ENCODE results near the gene SLAMF8. TPM values are rescaled to one million over a fixed set of nuclear protein-coding genes. Genes with fewer than 3 reads are reported as not detected.

Gene SLAMF8
- total and polyA plus RNA-seq, 7 experiments from 2014 or later, result 0.27 to 1.7 (median 1.3) TPM; not detected in 2

DNA sequence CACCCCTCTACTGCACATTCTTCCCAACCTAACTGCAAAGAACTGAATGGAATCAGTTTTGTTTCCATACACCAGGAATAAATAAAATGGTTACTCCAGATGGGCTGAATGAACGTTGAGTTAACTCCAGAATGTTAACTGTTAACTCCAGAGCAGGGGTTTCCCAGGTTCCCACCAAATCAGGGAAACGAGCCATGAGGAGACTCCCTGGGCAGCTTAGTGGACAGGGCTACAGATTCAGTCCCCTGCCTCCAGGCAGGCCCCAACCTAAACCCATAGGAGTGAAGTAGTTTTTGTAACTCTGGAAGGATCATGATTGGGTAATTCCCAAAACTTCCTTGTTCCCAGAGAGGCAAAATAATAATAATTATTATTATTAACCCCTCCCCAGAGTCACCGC lies 21.7 kb downstream of the SLAMF8 start:
- H3K9me3 ChIP-seq (ENCODE audit: control insufficient read depth in 2 of 3, low read length in 3 of 3), result no peaks in the 10 kb centered on the region
- no peaks in the 10 kb centered on the region for H3K36me3 Mint-ChIP-seq
- H3K27ac ChIP-seq (ENCODE audit: low read depth, low read length), result no peak overlapping the region
- ATAC-seq, result no peak
- no peak overlapping the region for H3K27ac Mint-ChIP-seq
- intact Hi-C loops (cut with micrococcal nuclease), result no loop called here
- H3K4me1 Mint-ChIP-seq, result peaks cover 3 to 24% (median 8%) of the 10 kb centered on the region in 7 donors
- ChIA-PET POLR2A (no interaction called here), CTCF (no interaction called here)
- no peak for DNase-seq
- no peak overlapping the region for H3K4me3 ChIP-seq (ENCODE audit: low read length)
- no peaks in the 10 kb centered on the region for H3K36me3 ChIP-seq (ENCODE audit: control insufficient read depth in 2 of 3, insufficient read depth in 3 of 3, low read length in 3 of 3)
- H3K27me3 Mint-ChIP-seq, result peaks cover 0 to 50% (median 0%) of the 10 kb centered on the region in 5 donors
- peaks cover 0 to 1% (median 0%) of the 10 kb centered on the region in 11 donors for H3K9me3 Mint-ChIP-seq
- H3K4me3 Mint-ChIP-seq, result no peak overlapping the region
- no peaks in the 10 kb centered on the region for H3K27me3 ChIP-seq (ENCODE audit: control insufficient read depth in 2 of 2, insufficient read depth in 2 of 2, low read length in 2 of 2)
- H3K4me1 ChIP-seq (ENCODE audit: control insufficient read depth in 2 of 2, insufficient read depth in 2 of 2, low read length in 2 of 2), result no peaks in the 10 kb centered on the region

GRCh38 chr1:159849626-159850366 lies 23.1 kb downstream of the SLAMF8 start:
- H3K4me3 Mint-ChIP-seq, result no peak overlapping the region
- H3K27ac Mint-ChIP-seq, result no peak overlapping the region
- ATAC-seq, result no peak

DNA sequence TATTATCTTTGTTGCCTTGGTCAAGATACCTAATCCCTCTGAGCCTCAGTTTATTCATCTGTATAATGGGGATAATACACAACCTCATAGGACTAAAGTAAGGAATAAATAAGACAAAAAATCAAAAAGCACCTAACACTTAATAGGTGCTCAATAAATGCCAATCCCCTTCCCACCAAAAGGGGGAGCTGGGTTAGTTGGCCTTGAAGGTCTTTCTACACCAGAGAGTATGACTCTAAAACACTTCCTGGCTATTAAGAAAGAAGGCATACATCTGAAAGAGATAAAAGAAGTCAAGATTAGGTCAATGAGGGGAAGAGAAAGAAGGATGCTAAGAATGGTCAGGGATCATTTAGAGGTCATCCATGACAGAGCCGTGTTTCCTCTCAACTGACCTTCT lies 24.7 kb downstream of the SLAMF8 start:
- H3K4me3 ChIP-seq (ENCODE audit: low read length), result no peak overlapping the region
- no peak for ATAC-seq
- intact Hi-C loops (cut with micrococcal nuclease), result loop anchor here in 1 of 2 donors (5.0 kb wide), 1 partner anchor 96 kb away; the partner anchor contains the start of gene IGSF9
- no peaks in the 10 kb centered on the region for H3K9me3 ChIP-seq (ENCODE audit: control insufficient read depth in 2 of 3, low read length in 3 of 3)
- H3K27me3 Mint-ChIP-seq, result peaks cover 0 to 44% (median 0%) of the 10 kb centered on the region in 5 donors
- POLR2A ChIA-PET, result no interaction called here
- H3K27ac ChIP-seq (ENCODE audit: low read depth, low read length), result no peak overlapping the region
- H3K4me1 ChIP-seq (ENCODE audit: control insufficient read depth in 2 of 2, insufficient read depth in 2 of 2, low read length in 2 of 2), result peaks cover 0 to 3% of the 10 kb centered on the region in 2 donors
- H3K4me3 Mint-ChIP-seq, result peak overlapping the region in 1 of 10 donors; percentile 10
- H3K36me3 ChIP-seq (ENCODE audit: control insufficient read depth in 2 of 3, insufficient read depth in 3 of 3, low read length in 3 of 3), result no peaks in the 10 kb centered on the region
- H3K27me3 ChIP-seq (ENCODE audit: control insufficient read depth in 2 of 2, insufficient read depth in 2 of 2, low read length in 2 of 2), result no peaks in the 10 kb centered on the region
- CTCF ChIA-PET, result interaction anchor here (1.0 to 1.3 kb wide), 3 partner anchors 18 to 54 kb away, joined by 3 read pairs; no protein-coding TSS in a partner anchor
- peaks cover 14 to 37% (median 19%) of the 10 kb centered on the region in 7 donors for H3K4me1 Mint-ChIP-seq
- peak overlapping the region in 4 of 9 donors; percentile 2 to 35 (median 8) for H3K27ac Mint-ChIP-seq
- peaks cover 0 to 1% (median 0%) of the 10 kb centered on the region in 5 donors for H3K36me3 Mint-ChIP-seq
- no peak for DNase-seq
- H3K9me3 Mint-ChIP-seq, result peaks cover 0 to 1% (median 0%) of the 10 kb centered on the region in 11 donors

More at GRCh38 chr1:159849626-159850366, 23.1 kb downstream of the SLAMF8 start:
- Histone ChIP-seq H3K4me3 (ENCODE audit: low read length) (no peak overlapping the region), H3K4me1 (ENCODE audit: control insufficient read depth in 2 of 2, insufficient read depth in 2 of 2, low read length in 2 of 2) (no peaks in the 10 kb centered on the region), H3K9me3 (ENCODE audit: control insufficient read depth in 2 of 3, low read length in 3 of 3) (no peaks in the 10 kb centered on the region), H3K27me3 (ENCODE audit: control insufficient read depth in 2 of 2, insufficient read depth in 2 of 2, low read length in 2 of 2) (no peaks in the 10 kb centered on the region), H3K36me3 (ENCODE audit: control insufficient read depth in 2 of 3, insufficient read depth in 3 of 3, low read length in 3 of 3) (no peaks in the 10 kb centered on the region), H3K27ac (ENCODE audit: low read depth, low read length) (no peak overlapping the region)
- intact Hi-C loops (cut with micrococcal nuclease), result loop anchor here in 1 of 2 donors (5.0 kb wide), 1 partner anchor 98 kb away; the partner anchor contains the start of gene IGSF9
- ChIA-PET POLR2A (interaction anchor here (0.6 kb wide), 1 partner anchor 37 kb away, joined by 3 read pairs; no protein-coding TSS in a partner anchor), CTCF (no interaction called here)
- Mint-ChIP-seq H3K27me3 (peaks cover 0 to 44% (median 0%) of the 10 kb centered on the region in 5 donors), H3K36me3 (no peaks in the 10 kb centered on the region), H3K4me1 (peaks cover 9 to 33% (median 15%) of the 10 kb centered on the region in 7 donors), H3K9me3 (peaks cover 0 to 1% (median 0%) of the 10 kb centered on the region in 11 donors)
- no peak for DNase-seq

- no peaks in the 10 kb centered on the region for H3K27me3 ChIP-seq (ENCODE audit: control insufficient read depth in 2 of 2, insufficient read depth in 2 of 2, low read length in 2 of 2)
- H3K4me3 ChIP-seq (ENCODE audit: low read length), result peak overlapping the region; percentile 69
- peak overlapping the region; percentile 75 for H3K27ac ChIP-seq (ENCODE audit: low read depth, low read length)
- POLR2A ChIA-PET, result interaction anchor here (0.6 to 4.5 kb wide), 4 partner anchors 13 to 70 kb away, joined by 3 to 30 read pairs (median 3); partner anchors contain the start of gene TAGLN2
- no peaks in the 10 kb centered on the region for H3K36me3 ChIP-seq (ENCODE audit: control insufficient read depth in 2 of 3, insufficient read depth in 3 of 3, low read length in 3 of 3)
- no peak for ATAC-seq
- CTCF ChIA-PET, result interaction anchor here (0.6 to 1.9 kb wide), 4 partner anchors 10 to 398 kb away, joined by 3 to 7 read pairs (median 4); no protein-coding TSS in a partner anchor
- Mint-ChIP-seq H3K27ac (peak overlapping the region in 8 of 9 donors; percentile 72 to 94 (median 88)), H3K9me3 (peaks cover 0 to 1% (median 0%) of the 10 kb centered on the region in 11 donors), H3K36me3 (peaks cover 0 to 1% (median 0%) of the 10 kb centered on the region in 5 donors), H3K4me3 (peak overlapping the region; percentile 80 to 96 (median 90)), H3K27me3 (peaks cover 0 to 36% (median 0%) of the 10 kb centered on the region in 5 donors), H3K4me1 (peaks cover 14 to 37% (median 23%) of the 10 kb centered on the region in 7 donors)
- peak in 5 of 9 donors; percentile 13 to 23 (median 21) for DNase-seq
- H3K4me1 ChIP-seq (ENCODE audit: control insufficient read depth in 2 of 2, insufficient read depth in 2 of 2, low read length in 2 of 2), result peaks cover 0 to 3% of the 10 kb centered on the region in 2 donors
- intact Hi-C loops (cut with micrococcal nuclease), result loop anchor here (1.0 to 5.0 kb wide), 6 partner anchors 38 to 94 kb away; partner anchors contain the start of genes DUSP23 (in 1 of the 2), IGSF9 (in 1 of the 2) and TAGLN2 (in 1 of the 2)
- H3K9me3 ChIP-seq (ENCODE audit: control insufficient read depth in 2 of 3, low read length in 3 of 3), result no peaks in the 10 kb centered on the region
These were observed 26.9 kb downstream of the SLAMF8 start for GRCh38 chr1:159853417-159854115.

GRCh38 chr1:159854116-159854692 lies 27.5 kb downstream of the SLAMF8 start:
- Mint-ChIP-seq H3K27ac (peak overlapping the region; percentile 25 to 94 (median 87)), H3K4me3 (peak overlapping the region; percentile 80 to 96 (median 90)), H3K9me3 (peaks cover 0 to 1% (median 0%) of the 10 kb centered on the region in 11 donors), H3K27me3 (peaks cover 0 to 34% (median 0%) of the 10 kb centered on the region in 5 donors), H3K36me3 (peaks cover 0 to 1% (median 0%) of the 10 kb centered on the region in 5 donors), H3K4me1 (peaks cover 14 to 37% (median 23%) of the 10 kb centered on the region in 7 donors)
- ATAC-seq, result peak; percentile 5
- intact Hi-C loops (cut with micrococcal nuclease), result loop anchor here (1.0 to 5.0 kb wide), 6 partner anchors 37 to 93 kb away; partner anchors contain the start of genes DUSP23 (in 1 of the 2), IGSF9 (in 1 of the 2) and TAGLN2 (in 1 of the 2)
- CTCF ChIA-PET, result interaction anchor here (0.6 to 1.9 kb wide), 4 partner anchors 37 to 398 kb away, joined by 3 to 7 read pairs (median 4); no protein-coding TSS in a partner anchor
- Histone ChIP-seq H3K36me3 (ENCODE audit: control insufficient read depth in 2 of 3, insufficient read depth in 3 of 3, low read length in 3 of 3) (no peaks in the 10 kb centered on the region), H3K27ac (ENCODE audit: low read depth, low read length) (peak overlapping the region; percentile 75), H3K4me3 (ENCODE audit: low read length) (peak overlapping the region; percentile 69), H3K4me1 (ENCODE audit: control insufficient read depth in 2 of 2, insufficient read depth in 2 of 2, low read length in 2 of 2) (peaks cover 0 to 3% of the 10 kb centered on the region in 2 donors), H3K27me3 (ENCODE audit: control insufficient read depth in 2 of 2, insufficient read depth in 2 of 2, low read length in 2 of 2) (no peaks in the 10 kb centered on the region), H3K9me3 (ENCODE audit: control insufficient read depth in 2 of 3, low read length in 3 of 3) (no peaks in the 10 kb centered on the region)
- DNase-seq, result peak in 3 of 9 donors; percentile 3 to 10 (median 7)
- POLR2A ChIA-PET, result interaction anchor here (0.8 to 4.5 kb wide), 3 partner anchors 12 to 70 kb away, joined by 3 to 30 read pairs (median 3); partner anchors contain the start of gene TAGLN2
